CD14-positive monocyte (primary cell): ENCODE measurements around the gene CDH13. TPM values are rescaled to one million over a fixed set of nuclear protein-coding genes. Genes with fewer than 3 reads are reported as not detected.

Experiments used
- DNase-seq, 3 donors: peaks; one replicate each; pipeline ENCODE4 v3.0.0-alpha.2; 2011 to 2022
- H2AFZ ChIP-seq: 2 replicates; pipeline ENCODE4 v1.6.0; 2012; ENCODE audit warnings: mild to moderate bottlenecking, low read depth, low read length, inconsistent platforms; ENCODE audit not compliant: insufficient read depth, poor library complexity, severe bottlenecking
- H3K27ac ChIP-seq, 2 donors: 1 replicate in 1 of 2; 2 replicates in 1 of 2; pipeline ENCODE4 v1.5.1; 2012 to 2013; ENCODE audit warnings: low read length in 2 of 2, control low read depth in 1 of 2, inconsistent platforms in 1 of 2, low read depth in 1 of 2, mild to moderate bottlenecking in 1 of 2
- H3K27me3 ChIP-seq, 2 donors: one replicate each; pipeline versions ENCODE4 v1.6.0 to v1.6.1; 2011 to 2013; ENCODE audit warnings: low read length in 2 of 2; ENCODE audit not compliant: control insufficient read depth in 2 of 2, insufficient read depth in 2 of 2
- H3K36me3 ChIP-seq, 2 donors: replicated peaks in 1 of 2; 1 replicate in 1 of 2; 2 replicates in 1 of 2; pipeline versions ENCODE4 v1.5.1 to v1.6.1; 2012 to 2013; ENCODE audit warnings: low read length in 2 of 2, control low read depth in 1 of 2, inconsistent platforms in 1 of 2, mild to moderate bottlenecking in 1 of 2; ENCODE audit not compliant: insufficient read depth in 2 of 2, control insufficient read depth in 1 of 2
- H3K4me1 ChIP-seq, 2 donors: 1 replicate in 1 of 2; 2 replicates in 1 of 2; pipeline versions ENCODE4 v1.5.1 to v1.6.1; 2012 to 2013; ENCODE audit warnings: low read length in 2 of 2, control low read depth in 1 of 2, inconsistent platforms in 1 of 2, mild to moderate bottlenecking in 1 of 2, moderate library complexity in 1 of 2; ENCODE audit not compliant: insufficient read depth in 2 of 2, control insufficient read depth in 1 of 2
- H3K4me2 ChIP-seq: replicated peaks from 2 replicates; pipeline ENCODE3; 2012; ENCODE audit warnings: low read length, moderate library complexity, mild to moderate bottlenecking; ENCODE audit not compliant: poor library complexity, severe bottlenecking; ENCODE audit errors: extremely low read depth
- H3K4me3 ChIP-seq, 3 experiments: fragments of 200-600 bp in 1 of 3; sonication (generic) in 1 of 3; replicated peaks in 1 of 3; 1 replicate in 2 of 3; 2 replicates in 1 of 3; pipeline ENCODE4 v1.5.1; 2011 to 2013; ENCODE audit warnings: low read length in 3 of 3, mild to moderate bottlenecking in 3 of 3, control low read depth in 2 of 3, low read depth in 2 of 3, inconsistent platforms in 1 of 3, moderate library complexity in 1 of 3
- H3K79me2 ChIP-seq: 2 replicates; pipeline ENCODE4 v1.6.0; 2012; ENCODE audit warnings: mild to moderate bottlenecking, control low read depth, inconsistent platforms, low read length, moderate library complexity; ENCODE audit not compliant: insufficient read depth
- H3K9ac ChIP-seq: 2 replicates; pipeline ENCODE4 v1.6.0; 2017; ENCODE audit warnings: low read length, mild to moderate bottlenecking; ENCODE audit not compliant: insufficient read depth, poor library complexity, severe bottlenecking
- H3K9me3 ChIP-seq, 2 donors: replicated peaks in 1 of 2; 1 replicate in 1 of 2; 2 replicates in 1 of 2; pipeline versions ENCODE4 v1.5.1 to v1.6.1; 2012 to 2013; ENCODE audit warnings: low read length in 2 of 2, control low read depth in 1 of 2; ENCODE audit not compliant: control insufficient read depth in 1 of 2, insufficient read depth in 1 of 2
- H4K20me1 ChIP-seq: 2 replicates; pipeline ENCODE4 v1.6.0; 2012; ENCODE audit warnings: mild to moderate bottlenecking, low read length, control low read depth, moderate library complexity; ENCODE audit not compliant: insufficient read depth
- H3K27ac Mint-ChIP-seq, 7 donors: one replicate each; pipeline ENCODE4 v1.8.0; 2020; ENCODE audit warnings: mild to moderate bottlenecking in 7 of 7, mixed read lengths in 7 of 7, moderate library complexity in 6 of 7, inconsistent platforms in 2 of 7
- H3K27me3 Mint-ChIP-seq, 3 donors: one replicate each; pipeline ENCODE4 v1.8.0; 2021 to 2022; ENCODE audit warnings: low read depth in 3 of 3, mild to moderate bottlenecking in 3 of 3, mixed read lengths in 3 of 3, moderate library complexity in 3 of 3, inconsistent platforms in 1 of 3
- H3K36me3 Mint-ChIP-seq, 2 donors: one replicate each; pipeline ENCODE4 v1.8.0; 2020; ENCODE audit warnings: mixed read lengths in 2 of 2, inconsistent platforms in 1 of 2, mild to moderate bottlenecking in 1 of 2
- H3K4me1 Mint-ChIP-seq: one replicate; pipeline ENCODE4 v1.8.0; 2020; ENCODE audit warnings: mild to moderate bottlenecking, mixed read lengths
- H3K4me3 Mint-ChIP-seq, 2 donors: one replicate each; pipeline ENCODE4 v1.8.0; 2020; ENCODE audit warnings: mild to moderate bottlenecking in 2 of 2, mixed read lengths in 2 of 2, moderate library complexity in 1 of 2
- H3K9me3 Mint-ChIP-seq, 7 donors: one replicate each; pipeline ENCODE4 v1.8.0; 2020 to 2022; ENCODE audit warnings: mixed read lengths in 7 of 7, mild to moderate bottlenecking in 6 of 7, moderate library complexity in 6 of 7, inconsistent platforms in 2 of 7
- WGBS: methylation state at CpG from one replicate; pipeline ENCODE4 v1.1.5; 2013; ENCODE audit warnings: missing lambda C conversion rate; ENCODE audit not compliant: insufficient coverage; 5-methylcytosine and 5-hydroxymethylcytosine counted together
- intact Hi-C, 2 donors: fragments of 100-400 bp; cut with micrococcal nuclease; formaldehyde crosslinking; loops; one replicate each; pipeline versions ENCODE4 v1.15.0 to v1.15.1; 2023
- polyA plus RNA-seq, 3 donors: library from polyadenylated mRNA; depleted of rRNA in 1 of 3; unstranded in 2 of 3; stranded (reverse) in 1 of 3; fragments of 300-500 nt in 2 of 3; fragments of >200 nt in 1 of 3; fragmentation: Illumina TruSeq in 2 of 3; gene quantifications; 1 replicate in 2 of 3; 2 replicates in 1 of 3; pipeline ENCODE4 v1.2.3, GENCODE V29; 2012 to 2021
- TF ChIP-seq, protein P1 (sequence below): fragments of 200-600 bp; IDR thresholded peaks from one replicate; pipeline ENCODE4 v1.8.0; 2022; ENCODE audit warnings: antibody characterized with exemption, mild to moderate bottlenecking

Gene CDH13
- polyA plus RNA-seq, 3 donors: 0.13 to 0.19 TPM; not detected in 1

DNA sequence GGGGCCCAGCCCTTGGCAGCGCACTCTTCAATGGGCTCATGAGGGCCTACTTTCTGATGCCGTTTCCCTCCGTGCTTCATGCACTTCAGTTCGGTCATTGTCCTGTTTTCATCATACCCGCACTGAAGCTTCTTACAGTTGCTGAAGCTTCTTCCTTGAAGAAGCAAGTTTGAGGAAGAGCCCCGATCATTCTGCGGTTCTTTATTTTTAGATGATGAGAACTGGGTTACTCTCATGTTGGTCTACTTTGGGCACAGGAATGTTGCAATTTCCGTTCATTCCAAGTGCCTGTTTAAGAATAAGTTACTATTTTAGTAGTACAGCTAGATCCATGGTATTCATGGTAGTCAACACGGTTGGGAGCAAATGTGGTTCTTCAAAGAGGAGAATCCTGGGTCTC, 593.3 kb downstream of the CDH13 start:
- Histone ChIP-seq H3K36me3 (no peaks in the 10 kb centered on the region), H3K79me2 (no peaks in the 10 kb centered on the region), H3K27me3 (no peaks in the 10 kb centered on the region), H3K4me2 (no peak overlapping the region), H2AFZ (no peak overlapping the region), H3K4me3 (no peak overlapping the region), H3K9me3 (no peaks in the 10 kb centered on the region), H4K20me1 (no peaks in the 10 kb centered on the region), H3K9ac (no peak overlapping the region), H3K4me1 (no peaks in the 10 kb centered on the region), H3K27ac (no peak overlapping the region)
- Mint-ChIP-seq H3K9me3 (peaks cover 0 to 5% (median 0%) of the 10 kb centered on the region in 7 donors), H3K27ac (no peak overlapping the region), H3K36me3 (no peaks in the 10 kb centered on the region), H3K4me3 (no peak overlapping the region), H3K27me3 (peaks cover 4 to 8% (median 7%) of the 10 kb centered on the region in 3 donors), H3K4me1 (no peaks in the 10 kb centered on the region)
- no peak for DNase-seq
- WGBS: 83% methylated on average over 7 of the region's 9 CpGs
- TF ChIP-seq, protein P1, sequence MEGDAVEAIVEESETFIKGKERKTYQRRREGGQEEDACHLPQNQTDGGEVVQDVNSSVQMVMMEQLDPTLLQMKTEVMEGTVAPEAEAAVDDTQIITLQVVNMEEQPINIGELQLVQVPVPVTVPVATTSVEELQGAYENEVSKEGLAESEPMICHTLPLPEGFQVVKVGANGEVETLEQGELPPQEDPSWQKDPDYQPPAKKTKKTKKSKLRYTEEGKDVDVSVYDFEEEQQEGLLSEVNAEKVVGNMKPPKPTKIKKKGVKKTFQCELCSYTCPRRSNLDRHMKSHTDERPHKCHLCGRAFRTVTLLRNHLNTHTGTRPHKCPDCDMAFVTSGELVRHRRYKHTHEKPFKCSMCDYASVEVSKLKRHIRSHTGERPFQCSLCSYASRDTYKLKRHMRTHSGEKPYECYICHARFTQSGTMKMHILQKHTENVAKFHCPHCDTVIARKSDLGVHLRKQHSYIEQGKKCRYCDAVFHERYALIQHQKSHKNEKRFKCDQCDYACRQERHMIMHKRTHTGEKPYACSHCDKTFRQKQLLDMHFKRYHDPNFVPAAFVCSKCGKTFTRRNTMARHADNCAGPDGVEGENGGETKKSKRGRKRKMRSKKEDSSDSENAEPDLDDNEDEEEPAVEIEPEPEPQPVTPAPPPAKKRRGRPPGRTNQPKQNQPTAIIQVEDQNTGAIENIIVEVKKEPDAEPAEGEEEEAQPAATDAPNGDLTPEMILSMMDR: no peak
- intact Hi-C loops: no loop called here

DNA sequence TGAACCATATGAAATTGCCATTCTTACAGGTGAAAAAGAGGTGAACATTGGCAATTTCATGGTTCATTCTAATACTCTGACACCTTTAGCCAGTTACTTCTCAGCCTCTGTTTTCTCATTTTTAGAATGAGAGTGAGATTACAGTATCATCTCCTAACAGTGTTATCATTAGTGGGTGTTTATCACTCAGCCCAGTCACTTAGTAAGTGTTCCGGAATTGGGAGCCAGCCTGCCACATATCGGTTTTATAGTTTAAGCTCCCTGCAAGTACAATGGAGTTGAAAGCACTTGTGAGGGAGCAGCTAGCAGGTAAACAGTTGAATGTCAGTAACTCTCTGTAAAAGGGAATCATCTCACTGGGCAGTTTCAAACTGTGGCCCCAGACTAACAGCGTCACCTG, 597.9 kb downstream of the CDH13 start:
- H3K9ac ChIP-seq: no peak overlapping the region
- peaks cover 0 to 5% (median 0%) of the 10 kb centered on the region in 7 donors for H3K9me3 Mint-ChIP-seq
- 93% methylated on average over 2 of the region's 3 CpGs for WGBS
- peaks cover 2 to 8% (median 2%) of the 10 kb centered on the region in 3 donors for H3K27me3 Mint-ChIP-seq
- no peak overlapping the region for H2AFZ ChIP-seq
- no peak overlapping the region for H3K4me3 Mint-ChIP-seq
- H3K4me3 ChIP-seq: no peak overlapping the region
- H3K36me3 Mint-ChIP-seq: no peaks in the 10 kb centered on the region
- no peaks in the 10 kb centered on the region for H3K4me1 Mint-ChIP-seq
- no peak overlapping the region for H3K27ac Mint-ChIP-seq
- H4K20me1 ChIP-seq: no peaks in the 10 kb centered on the region
- H3K9me3 ChIP-seq: no peaks in the 10 kb centered on the region
- no peak overlapping the region for H3K27ac ChIP-seq
- TF ChIP-seq, protein P1: no peak
- DNase-seq: no peak
- intact Hi-C loops: no loop called here
- no peaks in the 10 kb centered on the region for H3K27me3 ChIP-seq
- no peaks in the 10 kb centered on the region for H3K79me2 ChIP-seq
- no peaks in the 10 kb centered on the region for H3K4me1 ChIP-seq
- H3K4me2 ChIP-seq: no peak overlapping the region
- no peaks in the 10 kb centered on the region for H3K36me3 ChIP-seq
